Measurements from ENCODE around the gene PLEKHO2.
A peak's percentile ranks its signal among the peaks of the same experiment; 100 is the strongest.

PLEKHO2 gene

GRCh38 chr15:64909546-64909945, 67.8 kb downstream of the PLEKHO2 start:
- DNase-seq (ENCODE audit: low spot score), result no peak

DNA sequence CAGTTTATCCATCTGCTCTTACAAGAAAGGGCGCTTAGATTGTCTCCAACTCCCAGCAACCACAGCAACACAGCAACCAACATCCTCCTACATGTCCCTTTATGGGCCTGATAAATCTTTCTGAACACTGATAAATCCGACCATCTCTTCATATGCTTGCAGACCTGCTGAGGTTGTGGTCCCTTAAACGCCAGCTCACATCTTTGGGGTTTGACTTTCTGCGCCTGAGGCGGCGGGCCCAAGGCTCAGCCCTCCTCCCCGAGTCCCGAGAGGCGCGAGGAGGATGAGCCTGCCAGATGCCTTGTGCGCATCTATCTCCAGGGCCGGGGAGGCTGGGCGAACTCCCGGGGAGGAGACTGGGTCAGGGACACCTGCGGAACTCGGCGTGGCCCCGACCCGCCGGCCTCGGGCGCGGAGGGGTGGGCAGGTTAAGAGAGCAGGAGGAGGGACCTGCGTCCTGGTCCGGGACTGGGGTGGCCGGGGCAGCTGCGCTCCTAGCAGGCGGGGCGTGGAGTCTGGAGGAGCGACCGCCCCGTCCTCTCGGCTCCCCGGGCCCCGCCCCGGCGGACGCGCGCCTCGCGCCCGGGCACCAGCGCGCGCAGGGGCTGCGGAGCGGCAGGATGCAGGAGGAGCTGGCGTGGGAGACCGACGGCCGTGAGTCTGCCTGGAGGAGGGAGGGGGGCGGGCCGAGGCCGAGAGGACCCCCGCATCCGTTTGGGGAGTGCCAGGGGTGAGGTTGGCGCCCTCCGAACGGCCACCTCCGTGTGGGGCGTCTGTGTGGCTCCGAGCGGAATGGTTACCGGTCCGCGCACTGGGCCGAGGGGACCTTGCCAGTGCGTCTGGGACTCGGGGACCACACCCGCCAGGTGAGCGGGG, 69.8 kb downstream of the PLEKHO2 start, which contains the start of gene ANKDD1A:
Gene ANKDD1A, plus strand, starts transcription at position 592 of the 876 bp plus-strand sequence. Its CDS starts 29 bp downstream, at position 621.
- Histone ChIP-seq H3K4ac (ENCODE audit: low read length) (no peak within 1 kb of the TSS), H3K18ac (ENCODE audit: low read length) (peak within 1 kb of the TSS; percentile 94), H3K23ac (ENCODE audit: low read depth, low read length, poor library complexity) (peak within 1 kb of the TSS; percentile 85), H2AFZ (ENCODE audit: low read length) (peak within 1 kb of the TSS; percentile 96), H3K79me1 (ENCODE audit: low read depth, low read length) (no peaks in the 10 kb centered on the region), H2AK5ac (ENCODE audit: low read depth, low read length) (peak within 1 kb of the TSS; percentile 16), H4K8ac (ENCODE audit: low read depth, low read length) (peak within 1 kb of the TSS; percentile 95), H3K9me3 (replicated peaks in 1 of 2; ENCODE audit: control insufficient read depth in 2 of 2, insufficient read depth in 1 of 2, low read depth in 1 of 2, low read length in 2 of 2) (peaks cover 4% of the 10 kb centered on the region in 2 donors), H3K36me3 (replicated peaks in 1 of 2; ENCODE audit: control insufficient read depth in 2 of 2, insufficient read depth in 2 of 2, low read length in 2 of 2) (no peaks in the 10 kb centered on the region), H2BK120ac (ENCODE audit: low read depth, low read length) (peak within 1 kb of the TSS; percentile 56), H3K27me3 (ENCODE audit: control insufficient read depth in 3 of 3, insufficient read depth in 3 of 3, low read depth in 1 of 3, low read length in 3 of 3) (peaks cover 0 to 33% (median 10%) of the 10 kb centered on the region in 3 experiments), H2BK12ac (ENCODE audit: low read length) (no peak within 1 kb of the TSS), H3K4me3 (ENCODE audit: low read length in 2 of 2) (peak within 1 kb of the TSS; percentile 54 to 84), H4K91ac (ENCODE audit: low read depth, low read length, poor library complexity) (no peak within 1 kb of the TSS), H3K9ac (ENCODE audit: low read depth, low read length, poor library complexity) (peak within 1 kb of the TSS; percentile 89), H2BK5ac (ENCODE audit: low read length) (no peak within 1 kb of the TSS), H3K4me1 (ENCODE audit: control insufficient read depth in 2 of 2, insufficient read depth in 1 of 2, low read depth in 1 of 2, low read length in 2 of 2) (peaks cover 8 to 12% of the 10 kb centered on the region in 2 donors), H3K14ac (ENCODE audit: low read length) (peak within 1 kb of the TSS; percentile 73), H3K4me2 (ENCODE audit: insufficient read depth, low read length, poor library complexity, severe bottlenecking) (peak within 1 kb of the TSS; percentile 70), H3K27ac (replicated peaks; ENCODE audit: low read length) (no peak within 1 kb of the TSS), H2BK15ac (ENCODE audit: low read length) (no peak within 1 kb of the TSS)
- no CpG with 5 or more reads among the region's 72 CpGs for WGBS, 2 donors (ENCODE audit: extremely low coverage in 2 of 2, insufficient read length in 2 of 2, insufficient replicate concordance in 1 of 2)
- DNase-seq (ENCODE audit: low spot score), result peak; percentile 64

More at GRCh38 chr15:64909546-64909945, 67.8 kb downstream of the PLEKHO2 start:
- Histone ChIP-seq H3K27ac (replicated peaks; ENCODE audit: low read length) (no peak overlapping the region), H3K23ac (ENCODE audit: low read depth, low read length, poor library complexity) (no peak overlapping the region), H2AK5ac (ENCODE audit: low read depth, low read length) (no peak overlapping the region), H3K36me3 (replicated peaks in 1 of 2; ENCODE audit: control insufficient read depth in 2 of 2, insufficient read depth in 2 of 2, low read length in 2 of 2) (no peaks in the 10 kb centered on the region), H3K4me2 (ENCODE audit: insufficient read depth, low read length, poor library complexity, severe bottlenecking) (no peak overlapping the region), H3K4ac (ENCODE audit: low read length) (no peak overlapping the region), H2BK12ac (ENCODE audit: low read length) (no peak overlapping the region), H3K4me3 (ENCODE audit: low read length in 2 of 2) (no peak overlapping the region), H2AFZ (ENCODE audit: low read length) (no peak overlapping the region), H3K4me1 (ENCODE audit: control insufficient read depth in 2 of 2, insufficient read depth in 1 of 2, low read depth in 1 of 2, low read length in 2 of 2) (peaks cover 2 to 9% of the 10 kb centered on the region in 2 donors), H3K9me3 (replicated peaks in 1 of 2; ENCODE audit: control insufficient read depth in 2 of 2, insufficient read depth in 1 of 2, low read depth in 1 of 2, low read length in 2 of 2) (peaks cover 11 to 13% of the 10 kb centered on the region in 2 donors), H3K9ac (ENCODE audit: low read depth, low read length, poor library complexity) (no peak overlapping the region), H4K91ac (ENCODE audit: low read depth, low read length, poor library complexity) (no peak overlapping the region), H2BK120ac (ENCODE audit: low read depth, low read length) (no peak overlapping the region), H4K8ac (ENCODE audit: low read depth, low read length) (no peak overlapping the region), H2BK5ac (ENCODE audit: low read length) (no peak overlapping the region), H3K79me1 (ENCODE audit: low read depth, low read length) (no peaks in the 10 kb centered on the region), H3K27me3 (ENCODE audit: control insufficient read depth in 3 of 3, insufficient read depth in 3 of 3, low read depth in 1 of 3, low read length in 3 of 3) (peaks cover 0 to 26% (median 10%) of the 10 kb centered on the region in 3 experiments), H2BK15ac (ENCODE audit: low read length) (no peak overlapping the region), H3K14ac (ENCODE audit: low read length) (no peak overlapping the region), H3K18ac (ENCODE audit: low read length) (no peak overlapping the region)
- WGBS, 2 donors (ENCODE audit: extremely low coverage in 2 of 2, insufficient read length in 2 of 2, insufficient replicate concordance in 1 of 2), result no CpG with 5 or more reads among the region's 3 CpGs

- H2BK120ac ChIP-seq (ENCODE audit: low read depth, low read length), result no peak overlapping the region
- H3K9ac ChIP-seq (ENCODE audit: low read depth, low read length, poor library complexity), result peak overlapping the region; percentile 39
- no CpG with 5 or more reads among the region's 15 CpGs for WGBS, 2 donors (ENCODE audit: extremely low coverage in 2 of 2, insufficient read length in 2 of 2, insufficient replicate concordance in 1 of 2)
- no peak overlapping the region for H3K27ac ChIP-seq (replicated peaks; ENCODE audit: low read length)
- peaks cover 0 to 33% (median 10%) of the 10 kb centered on the region in 3 experiments for H3K27me3 ChIP-seq (ENCODE audit: control insufficient read depth in 3 of 3, insufficient read depth in 3 of 3, low read depth in 1 of 3, low read length in 3 of 3)
- H2AFZ ChIP-seq (ENCODE audit: low read length), result peak overlapping the region; percentile 96
- H3K79me1 ChIP-seq (ENCODE audit: low read depth, low read length), result no peaks in the 10 kb centered on the region
- no peaks in the 10 kb centered on the region for H3K36me3 ChIP-seq (replicated peaks in 1 of 2; ENCODE audit: control insufficient read depth in 2 of 2, insufficient read depth in 2 of 2, low read length in 2 of 2)
- H3K14ac ChIP-seq (ENCODE audit: low read length), result no peak overlapping the region
- no peak overlapping the region for H3K18ac ChIP-seq (ENCODE audit: low read length)
- peak overlapping the region; percentile 16 for H2AK5ac ChIP-seq (ENCODE audit: low read depth, low read length)
- H3K4me2 ChIP-seq (ENCODE audit: insufficient read depth, low read length, poor library complexity, severe bottlenecking), result peak overlapping the region; percentile 70
- DNase-seq (ENCODE audit: low spot score), result no peak
- no peak overlapping the region for H2BK5ac ChIP-seq (ENCODE audit: low read length)
- H3K9me3 ChIP-seq (replicated peaks in 1 of 2; ENCODE audit: control insufficient read depth in 2 of 2, insufficient read depth in 1 of 2, low read depth in 1 of 2, low read length in 2 of 2), result no peaks in the 10 kb centered on the region
- no peak overlapping the region for H4K8ac ChIP-seq (ENCODE audit: low read depth, low read length)
- H3K4me3 ChIP-seq (ENCODE audit: low read length in 2 of 2), result peak overlapping the region; percentile 54 to 84
- H3K23ac ChIP-seq (ENCODE audit: low read depth, low read length, poor library complexity), result peak overlapping the region; percentile 85
- no peak overlapping the region for H3K4ac ChIP-seq (ENCODE audit: low read length)
- H3K4me1 ChIP-seq (ENCODE audit: control insufficient read depth in 2 of 2, insufficient read depth in 1 of 2, low read depth in 1 of 2, low read length in 2 of 2), result peaks cover 8 to 12% of the 10 kb centered on the region in 2 donors
- H4K91ac ChIP-seq (ENCODE audit: low read depth, low read length, poor library complexity), result no peak overlapping the region
- H2BK12ac ChIP-seq (ENCODE audit: low read length), result no peak overlapping the region
- no peak overlapping the region for H2BK15ac ChIP-seq (ENCODE audit: low read length)
Measured at GRCh38 chr15:64912379-64913325, 70.9 kb downstream of the PLEKHO2 start.
